Panc1 (cell line): Measurements from ENCODE around the gene TRMT10B.

Source experiments
- POLR2AphosphoS5 ChIP-seq: IDR thresholded peaks from 2 replicates; pipeline ENCODE4 v1.6.1; 2012; ENCODE audit warnings: mild to moderate bottlenecking, low read depth, low read length, moderate library complexity
- TF ChIP-seq, protein P1 (sequence below), 2 experiments: IDR thresholded peaks; 2 replicates each; pipeline ENCODE4 v1.6.1; 2011 to 2012; ENCODE audit warnings: low read depth in 2 of 2, control low read depth in 1 of 2, low read length in 1 of 2, mild to moderate bottlenecking in 1 of 2, moderate library complexity in 1 of 2; ENCODE audit not compliant: insufficient read depth in 1 of 2
- TF ChIP-seq, protein P2 (sequence below): fragments of 450-650 bp; IDR thresholded peaks from 2 replicates; pipeline ENCODE4 v1.5.1; 2017; ENCODE audit warnings: mild to moderate bottlenecking

DNA sequence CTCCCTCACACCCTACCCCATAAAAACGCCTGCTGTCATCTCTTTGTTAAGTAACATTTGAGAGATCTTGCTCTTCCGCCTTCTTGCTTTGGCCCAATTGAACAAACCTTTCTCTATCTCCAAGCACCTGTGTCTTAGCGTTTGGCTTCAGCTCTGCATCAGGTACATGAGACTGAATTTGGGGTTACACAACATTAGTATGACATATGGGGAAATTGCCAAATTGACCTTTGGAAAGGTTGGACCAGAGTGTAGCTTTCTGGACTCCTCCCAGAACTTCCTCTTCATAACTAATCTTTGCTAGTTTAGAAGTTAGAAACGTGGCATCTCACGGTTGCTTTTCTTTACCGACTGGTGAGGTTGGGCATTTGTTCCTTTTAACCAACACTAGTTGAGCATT, 34.7 kb downstream of the TRMT10B start:
- TF ChIP-seq, protein P1, sequence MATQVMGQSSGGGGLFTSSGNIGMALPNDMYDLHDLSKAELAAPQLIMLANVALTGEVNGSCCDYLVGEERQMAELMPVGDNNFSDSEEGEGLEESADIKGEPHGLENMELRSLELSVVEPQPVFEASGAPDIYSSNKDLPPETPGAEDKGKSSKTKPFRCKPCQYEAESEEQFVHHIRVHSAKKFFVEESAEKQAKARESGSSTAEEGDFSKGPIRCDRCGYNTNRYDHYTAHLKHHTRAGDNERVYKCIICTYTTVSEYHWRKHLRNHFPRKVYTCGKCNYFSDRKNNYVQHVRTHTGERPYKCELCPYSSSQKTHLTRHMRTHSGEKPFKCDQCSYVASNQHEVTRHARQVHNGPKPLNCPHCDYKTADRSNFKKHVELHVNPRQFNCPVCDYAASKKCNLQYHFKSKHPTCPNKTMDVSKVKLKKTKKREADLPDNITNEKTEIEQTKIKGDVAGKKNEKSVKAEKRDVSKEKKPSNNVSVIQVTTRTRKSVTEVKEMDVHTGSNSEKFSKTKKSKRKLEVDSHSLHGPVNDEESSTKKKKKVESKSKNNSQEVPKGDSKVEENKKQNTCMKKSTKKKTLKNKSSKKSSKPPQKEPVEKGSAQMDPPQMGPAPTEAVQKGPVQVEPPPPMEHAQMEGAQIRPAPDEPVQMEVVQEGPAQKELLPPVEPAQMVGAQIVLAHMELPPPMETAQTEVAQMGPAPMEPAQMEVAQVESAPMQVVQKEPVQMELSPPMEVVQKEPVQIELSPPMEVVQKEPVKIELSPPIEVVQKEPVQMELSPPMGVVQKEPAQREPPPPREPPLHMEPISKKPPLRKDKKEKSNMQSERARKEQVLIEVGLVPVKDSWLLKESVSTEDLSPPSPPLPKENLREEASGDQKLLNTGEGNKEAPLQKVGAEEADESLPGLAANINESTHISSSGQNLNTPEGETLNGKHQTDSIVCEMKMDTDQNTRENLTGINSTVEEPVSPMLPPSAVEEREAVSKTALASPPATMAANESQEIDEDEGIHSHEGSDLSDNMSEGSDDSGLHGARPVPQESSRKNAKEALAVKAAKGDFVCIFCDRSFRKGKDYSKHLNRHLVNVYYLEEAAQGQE (IDR thresholded peaks at IDR 0.05; ENCODE audit: insufficient read depth in 1 of 2, low read depth in 2 of 2, low read length in 1 of 2), result no peak
- TF ChIP-seq, protein P2, sequence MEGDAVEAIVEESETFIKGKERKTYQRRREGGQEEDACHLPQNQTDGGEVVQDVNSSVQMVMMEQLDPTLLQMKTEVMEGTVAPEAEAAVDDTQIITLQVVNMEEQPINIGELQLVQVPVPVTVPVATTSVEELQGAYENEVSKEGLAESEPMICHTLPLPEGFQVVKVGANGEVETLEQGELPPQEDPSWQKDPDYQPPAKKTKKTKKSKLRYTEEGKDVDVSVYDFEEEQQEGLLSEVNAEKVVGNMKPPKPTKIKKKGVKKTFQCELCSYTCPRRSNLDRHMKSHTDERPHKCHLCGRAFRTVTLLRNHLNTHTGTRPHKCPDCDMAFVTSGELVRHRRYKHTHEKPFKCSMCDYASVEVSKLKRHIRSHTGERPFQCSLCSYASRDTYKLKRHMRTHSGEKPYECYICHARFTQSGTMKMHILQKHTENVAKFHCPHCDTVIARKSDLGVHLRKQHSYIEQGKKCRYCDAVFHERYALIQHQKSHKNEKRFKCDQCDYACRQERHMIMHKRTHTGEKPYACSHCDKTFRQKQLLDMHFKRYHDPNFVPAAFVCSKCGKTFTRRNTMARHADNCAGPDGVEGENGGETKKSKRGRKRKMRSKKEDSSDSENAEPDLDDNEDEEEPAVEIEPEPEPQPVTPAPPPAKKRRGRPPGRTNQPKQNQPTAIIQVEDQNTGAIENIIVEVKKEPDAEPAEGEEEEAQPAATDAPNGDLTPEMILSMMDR, result no peak
- TF ChIP-seq POLR2AphosphoS5, result no peak
